Measurements from ENCODE around the gene RAB11FIP4.

- TF ChIP-seq POLR2A (IDR thresholded peaks at IDR 0.05; ENCODE audit: low read depth, low read length): no peak
- TF ChIP-seq POLR2AphosphoS5 (IDR thresholded peaks at IDR 0.05; ENCODE audit: low read depth, low read length): no peak
Observed at GRCh38 chr17:31397256-31397939, 5.9 kb downstream of the RAB11FIP4 start.
